SK-N-SH treated with all-trans-retinoic acid at 6 μM for 48 hours (cell line): ENCODE measurements around the gene PRRC2A.
A peak's percentile ranks its signal among the peaks of the same experiment; 100 is the strongest.

Experiments used
- ATAC-seq: fragments of 200-7000 bp; cut with Tn5 transposase; 3 replicates; pipeline ENCODE4 v1.9.1; 2020; ENCODE audit warnings: mild to moderate bottlenecking, moderate library complexity
- ARNTL ChIP-seq: fragments of 450-650 bp; formaldehyde crosslinking; IDR thresholded peaks from 2 replicates; pipeline ENCODE4 v1.5.0; 2020; ENCODE audit warnings: low read depth, mild to moderate bottlenecking, moderate library complexity, borderline replicate concordance
- BACH2 ChIP-seq: fragments of 250-450 bp; sonication (Bioruptor Pico); IDR thresholded peaks from 2 replicates; pipeline ENCODE4 v1.9.0; 2021; ENCODE audit warnings: mild to moderate bottlenecking, borderline replicate concordance
- CSDC2 ChIP-seq: fragments of 250-450 bp; sonication (Bioruptor Pico); IDR thresholded peaks from 2 replicates; pipeline ENCODE4 v1.5.0; 2020; ENCODE audit warnings: mild to moderate bottlenecking, moderate library complexity
- GLIS3 ChIP-seq: fragments of 250-450 bp; sonication (Bioruptor Pico); IDR thresholded peaks from 2 replicates; pipeline ENCODE4 v1.5.0; 2020; ENCODE audit warnings: mild to moderate bottlenecking, moderate library complexity
- ISL1 ChIP-seq: fragments of 250-450 bp; sonication (Bioruptor Pico); IDR thresholded peaks from 2 replicates; pipeline ENCODE4 v2.1.2; 2022; ENCODE audit warnings: mild to moderate bottlenecking, moderate library complexity
- OSR1 ChIP-seq: fragments of 250-450 bp; sonication (Bioruptor Pico); IDR thresholded peaks from 2 replicates; pipeline ENCODE4 v1.8.0; 2022; ENCODE audit warnings: moderate library complexity, mild to moderate bottlenecking, inconsistent platforms
- PPARA ChIP-seq: fragments of 250-450 bp; sonication (Bioruptor Pico); IDR thresholded peaks from 2 replicates; pipeline ENCODE4 v1.5.0; 2020; ENCODE audit warnings: mild to moderate bottlenecking, borderline replicate concordance
- RARB ChIP-seq: fragments of 250-450 bp; sonication (Bioruptor Pico); IDR thresholded peaks from 2 replicates; pipeline ENCODE4 v1.8.0; 2021; ENCODE audit warnings: mild to moderate bottlenecking, moderate library complexity
- SNAI2 ChIP-seq: fragments of 250-450 bp; sonication (Bioruptor Pico); IDR thresholded peaks from 2 replicates; pipeline ENCODE4 v1.5.0; 2020; ENCODE audit warnings: mild to moderate bottlenecking, moderate library complexity
- TCF4 ChIP-seq: fragments of 250-450 bp; sonication (Bioruptor Pico); IDR thresholded peaks from 2 replicates; pipeline ENCODE4 v1.8.0; 2021; ENCODE audit warnings: mild to moderate bottlenecking, moderate library complexity, borderline replicate concordance
- TOX ChIP-seq: fragments of 250-450 bp; sonication (Bioruptor Pico); IDR thresholded peaks from 2 replicates; pipeline ENCODE4 v1.8.0; 2021; ENCODE audit warnings: mild to moderate bottlenecking, moderate library complexity, borderline replicate concordance
- ZC3H10 ChIP-seq: fragments of 250-450 bp; sonication (Bioruptor Pico); IDR thresholded peaks from 2 replicates; pipeline ENCODE4 v1.5.1; 2021; ENCODE audit warnings: mild to moderate bottlenecking, moderate library complexity
- ZFP3 ChIP-seq: fragments of 250-450 bp; sonication (Bioruptor Pico); IDR thresholded peaks from 2 replicates; pipeline ENCODE4 v1.5.0; 2020; ENCODE audit warnings: mild to moderate bottlenecking, moderate library complexity
- ZFP30 ChIP-seq: fragments of 450-650 bp; formaldehyde crosslinking; IDR thresholded peaks from 2 replicates; pipeline ENCODE4 v1.5.0; 2022; ENCODE audit warnings: mild to moderate bottlenecking, moderate library complexity
- ZNF565 ChIP-seq: fragments of 450-650 bp; formaldehyde crosslinking; conservative IDR thresholded peaks from 2 replicates; pipeline ENCODE4 v1.5.0; 2020; ENCODE audit warnings: low read depth, mild to moderate bottlenecking, moderate library complexity
- ZNF70 ChIP-seq: fragments of 450-650 bp; formaldehyde crosslinking; IDR thresholded peaks from 2 replicates; pipeline ENCODE4 v1.5.0; 2020; ENCODE audit warnings: mild to moderate bottlenecking, moderate library complexity
- ZNF8 ChIP-seq: fragments of 450-650 bp; formaldehyde crosslinking; IDR thresholded peaks from 2 replicates; pipeline ENCODE4 v1.5.0; 2020; ENCODE audit warnings: mild to moderate bottlenecking, moderate library complexity
- TF ChIP-seq, protein P1 (sequence below): fragments of 250-450 bp; sonication (Bioruptor Pico); IDR thresholded peaks from 2 replicates; pipeline ENCODE4 v1.5.0; 2020; ENCODE audit warnings: mild to moderate bottlenecking, moderate library complexity
- TF ChIP-seq, protein P2 (sequence below): fragments of 250-450 bp; sonication (Bioruptor Pico); IDR thresholded peaks from 2 replicates; pipeline ENCODE4 v1.8.0; 2020; ENCODE audit warnings: mild to moderate bottlenecking, moderate library complexity, borderline replicate concordance
- TF ChIP-seq, protein P3 (sequence below): fragments of 250-450 bp; sonication (Bioruptor Pico); IDR thresholded peaks from 2 replicates; pipeline ENCODE4 v1.5.1; 2021; ENCODE audit warnings: mild to moderate bottlenecking, moderate library complexity

Gene PRRC2A

GRCh38 chr6:31580807-31581433 is 39.6 kb upstream of the PRRC2A start:
- peak; percentile 99 for ATAC-seq
- TF ChIP-seq CSDC2 (CRISPR knock-in tag), result no peak
- TF ChIP-seq ZNF565, result no peak
- TF ChIP-seq, protein P1, sequence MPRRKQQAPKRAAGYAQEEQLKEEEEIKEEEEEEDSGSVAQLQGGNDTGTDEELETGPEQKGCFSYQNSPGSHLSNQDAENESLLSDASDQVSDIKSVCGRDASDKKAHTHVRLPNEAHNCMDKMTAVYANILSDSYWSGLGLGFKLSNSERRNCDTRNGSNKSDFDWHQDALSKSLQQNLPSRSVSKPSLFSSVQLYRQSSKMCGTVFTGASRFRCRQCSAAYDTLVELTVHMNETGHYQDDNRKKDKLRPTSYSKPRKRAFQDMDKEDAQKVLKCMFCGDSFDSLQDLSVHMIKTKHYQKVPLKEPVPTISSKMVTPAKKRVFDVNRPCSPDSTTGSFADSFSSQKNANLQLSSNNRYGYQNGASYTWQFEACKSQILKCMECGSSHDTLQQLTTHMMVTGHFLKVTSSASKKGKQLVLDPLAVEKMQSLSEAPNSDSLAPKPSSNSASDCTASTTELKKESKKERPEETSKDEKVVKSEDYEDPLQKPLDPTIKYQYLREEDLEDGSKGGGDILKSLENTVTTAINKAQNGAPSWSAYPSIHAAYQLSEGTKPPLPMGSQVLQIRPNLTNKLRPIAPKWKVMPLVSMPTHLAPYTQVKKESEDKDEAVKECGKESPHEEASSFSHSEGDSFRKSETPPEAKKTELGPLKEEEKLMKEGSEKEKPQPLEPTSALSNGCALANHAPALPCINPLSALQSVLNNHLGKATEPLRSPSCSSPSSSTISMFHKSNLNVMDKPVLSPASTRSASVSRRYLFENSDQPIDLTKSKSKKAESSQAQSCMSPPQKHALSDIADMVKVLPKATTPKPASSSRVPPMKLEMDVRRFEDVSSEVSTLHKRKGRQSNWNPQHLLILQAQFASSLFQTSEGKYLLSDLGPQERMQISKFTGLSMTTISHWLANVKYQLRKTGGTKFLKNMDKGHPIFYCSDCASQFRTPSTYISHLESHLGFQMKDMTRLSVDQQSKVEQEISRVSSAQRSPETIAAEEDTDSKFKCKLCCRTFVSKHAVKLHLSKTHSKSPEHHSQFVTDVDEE (CRISPR knock-in tag), result no peak
- no peak for TF ChIP-seq ISL1 (CRISPR knock-in tag)
- TF ChIP-seq TOX (CRISPR knock-in tag), result no peak
- TF ChIP-seq, protein P2, sequence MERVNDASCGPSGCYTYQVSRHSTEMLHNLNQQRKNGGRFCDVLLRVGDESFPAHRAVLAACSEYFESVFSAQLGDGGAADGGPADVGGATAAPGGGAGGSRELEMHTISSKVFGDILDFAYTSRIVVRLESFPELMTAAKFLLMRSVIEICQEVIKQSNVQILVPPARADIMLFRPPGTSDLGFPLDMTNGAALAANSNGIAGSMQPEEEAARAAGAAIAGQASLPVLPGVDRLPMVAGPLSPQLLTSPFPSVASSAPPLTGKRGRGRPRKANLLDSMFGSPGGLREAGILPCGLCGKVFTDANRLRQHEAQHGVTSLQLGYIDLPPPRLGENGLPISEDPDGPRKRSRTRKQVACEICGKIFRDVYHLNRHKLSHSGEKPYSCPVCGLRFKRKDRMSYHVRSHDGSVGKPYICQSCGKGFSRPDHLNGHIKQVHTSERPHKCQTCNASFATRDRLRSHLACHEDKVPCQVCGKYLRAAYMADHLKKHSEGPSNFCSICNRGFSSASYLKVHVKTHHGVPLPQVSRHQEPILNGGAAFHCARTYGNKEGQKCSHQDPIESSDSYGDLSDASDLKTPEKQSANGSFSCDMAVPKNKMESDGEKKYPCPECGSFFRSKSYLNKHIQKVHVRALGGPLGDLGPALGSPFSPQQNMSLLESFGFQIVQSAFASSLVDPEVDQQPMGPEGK (CRISPR knock-in tag), result no peak
- no peak for TF ChIP-seq ARNTL (CRISPR knock-in tag)
- TF ChIP-seq OSR1 (CRISPR knock-in tag), result no peak
- TF ChIP-seq TCF4 (CRISPR knock-in tag), result no peak
- TF ChIP-seq ZNF8 (CRISPR knock-in tag), result no peak
- no peak for TF ChIP-seq RARB (CRISPR knock-in tag)
- no peak for TF ChIP-seq BACH2 (CRISPR knock-in tag)
- TF ChIP-seq SNAI2 (CRISPR knock-in tag), result no peak
- no peak for TF ChIP-seq ZNF70 (CRISPR knock-in tag)
- TF ChIP-seq PPARA (CRISPR knock-in tag), result no peak
- no peak for TF ChIP-seq ZC3H10 (CRISPR knock-in tag)
- TF ChIP-seq ZFP30 (CRISPR knock-in tag), result no peak
- TF ChIP-seq, protein P3, sequence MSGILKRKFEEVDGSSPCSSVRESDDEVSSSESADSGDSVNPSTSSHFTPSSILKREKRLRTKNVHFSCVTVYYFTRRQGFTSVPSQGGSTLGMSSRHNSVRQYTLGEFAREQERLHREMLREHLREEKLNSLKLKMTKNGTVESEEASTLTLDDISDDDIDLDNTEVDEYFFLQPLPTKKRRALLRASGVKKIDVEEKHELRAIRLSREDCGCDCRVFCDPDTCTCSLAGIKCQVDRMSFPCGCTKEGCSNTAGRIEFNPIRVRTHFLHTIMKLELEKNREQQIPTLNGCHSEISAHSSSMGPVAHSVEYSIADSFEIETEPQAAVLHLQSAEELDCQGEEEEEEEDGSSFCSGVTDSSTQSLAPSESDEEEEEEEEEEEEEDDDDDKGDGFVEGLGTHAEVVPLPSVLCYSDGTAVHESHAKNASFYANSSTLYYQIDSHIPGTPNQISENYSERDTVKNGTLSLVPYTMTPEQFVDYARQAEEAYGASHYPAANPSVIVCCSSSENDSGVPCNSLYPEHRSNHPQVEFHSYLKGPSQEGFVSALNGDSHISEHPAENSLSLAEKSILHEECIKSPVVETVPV (CRISPR knock-in tag), result no peak

DNA sequence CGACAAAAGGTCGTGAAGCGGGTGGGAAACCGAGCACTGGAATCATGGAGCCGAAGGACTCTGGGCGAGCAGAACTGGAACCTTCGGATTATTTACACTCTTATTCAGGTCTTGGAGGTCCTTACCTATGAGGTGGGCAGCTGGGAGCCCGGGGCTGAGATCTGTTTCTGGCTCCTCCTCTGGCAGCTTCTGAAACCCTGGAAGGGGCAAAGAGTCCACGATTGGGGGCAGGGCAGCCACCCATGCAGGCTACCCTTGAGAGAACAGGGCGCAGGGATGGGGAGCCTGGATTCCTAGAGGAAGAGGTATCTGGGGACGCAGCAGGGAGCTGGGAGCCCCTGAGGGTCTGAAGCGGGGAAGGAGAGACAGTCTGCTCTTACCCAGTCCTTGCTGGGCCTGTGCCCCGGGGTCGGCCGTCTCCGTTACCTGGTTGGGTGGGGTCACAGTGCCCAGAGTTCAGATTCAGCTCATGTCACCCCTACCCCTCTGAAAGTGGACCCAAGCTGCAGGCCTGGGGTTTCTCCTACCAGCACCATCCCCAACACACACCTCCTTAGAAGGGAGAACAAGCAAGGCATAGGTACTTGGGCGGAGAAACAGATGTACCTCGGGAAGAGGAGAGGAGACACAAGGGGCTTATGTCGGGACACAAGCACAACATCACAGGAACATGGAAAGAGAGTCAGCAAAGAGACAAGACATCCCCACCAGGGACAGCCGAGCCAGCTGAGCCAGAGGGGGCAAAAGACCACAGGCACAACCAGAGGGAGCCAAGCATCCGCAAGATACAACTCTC is 38.9 kb upstream of the PRRC2A start:
- peak; percentile 21 for ATAC-seq
- TF ChIP-seq SNAI2 (CRISPR knock-in tag) (no peak), OSR1 (CRISPR knock-in tag) (no peak), ZNF565 (no peak), ARNTL (CRISPR knock-in tag) (no peak), BACH2 (CRISPR knock-in tag) (no peak), ZC3H10 (CRISPR knock-in tag) (no peak), TCF4 (CRISPR knock-in tag) (no peak), TOX (CRISPR knock-in tag) (no peak), CSDC2 (CRISPR knock-in tag) (no peak), ISL1 (CRISPR knock-in tag) (no peak), GLIS3 (CRISPR knock-in tag) (no peak), ZFP3 (CRISPR knock-in tag) (no peak)
- TF ChIP-seq, protein P3 (CRISPR knock-in tag), result no peak
- TF ChIP-seq, protein P2 (CRISPR knock-in tag), result no peak
